ENCODE data around the gene COL28A1.

GRCh38 chr7:7351156-7351555 is 184.5 kb downstream of the COL28A1 start:
- TF ChIP-seq CTCF (optimal IDR thresholded peaks at IDR 0.05 in 1 of 3, IDR thresholded peaks at IDR 0.05 in 1 of 3, conservative IDR thresholded peaks at IDR 0.05 in 1 of 3; ENCODE audit: extremely low read depth in 1 of 3, insufficient read depth in 2 of 3, low read length in 3 of 3) (no peak), EZH2 (IDR thresholded peaks at IDR 0.05; ENCODE audit: low read length) (no peak)
